GM12873 (cell line): Measurements from ENCODE around the gene SLC6A7.

Source experiments
- TF ChIP-seq, protein P1 (sequence below): IDR thresholded peaks from 2 replicates; pipeline ENCODE4 v1.5.1; 2012; ENCODE audit warnings: low read depth, mild to moderate bottlenecking, moderate library complexity, low read length, control low read depth; ENCODE audit not compliant: insufficient read depth; ENCODE audit errors: missing control alignments

Gene SLC6A7

DNA sequence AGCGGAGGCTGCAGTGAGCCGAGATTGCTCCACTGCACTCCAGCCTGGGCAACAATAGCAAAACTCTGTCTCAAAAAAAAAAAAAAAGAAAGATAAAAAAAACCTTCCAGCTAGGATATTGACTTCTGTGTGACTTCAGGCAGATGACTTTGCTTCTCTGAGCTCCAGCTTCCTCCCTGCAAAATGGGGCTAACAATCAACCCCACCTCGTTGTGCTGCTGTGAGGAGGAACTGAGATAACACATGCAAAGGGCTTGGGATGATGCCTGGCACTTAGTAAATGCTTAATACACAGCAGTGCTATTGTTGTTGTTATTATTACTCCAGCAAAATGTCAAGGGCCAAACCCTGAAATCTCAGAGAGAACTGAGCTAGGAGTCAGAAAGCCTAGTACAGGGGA is 26.8 kb upstream of the SLC6A7 start:
- TF ChIP-seq, protein P1, sequence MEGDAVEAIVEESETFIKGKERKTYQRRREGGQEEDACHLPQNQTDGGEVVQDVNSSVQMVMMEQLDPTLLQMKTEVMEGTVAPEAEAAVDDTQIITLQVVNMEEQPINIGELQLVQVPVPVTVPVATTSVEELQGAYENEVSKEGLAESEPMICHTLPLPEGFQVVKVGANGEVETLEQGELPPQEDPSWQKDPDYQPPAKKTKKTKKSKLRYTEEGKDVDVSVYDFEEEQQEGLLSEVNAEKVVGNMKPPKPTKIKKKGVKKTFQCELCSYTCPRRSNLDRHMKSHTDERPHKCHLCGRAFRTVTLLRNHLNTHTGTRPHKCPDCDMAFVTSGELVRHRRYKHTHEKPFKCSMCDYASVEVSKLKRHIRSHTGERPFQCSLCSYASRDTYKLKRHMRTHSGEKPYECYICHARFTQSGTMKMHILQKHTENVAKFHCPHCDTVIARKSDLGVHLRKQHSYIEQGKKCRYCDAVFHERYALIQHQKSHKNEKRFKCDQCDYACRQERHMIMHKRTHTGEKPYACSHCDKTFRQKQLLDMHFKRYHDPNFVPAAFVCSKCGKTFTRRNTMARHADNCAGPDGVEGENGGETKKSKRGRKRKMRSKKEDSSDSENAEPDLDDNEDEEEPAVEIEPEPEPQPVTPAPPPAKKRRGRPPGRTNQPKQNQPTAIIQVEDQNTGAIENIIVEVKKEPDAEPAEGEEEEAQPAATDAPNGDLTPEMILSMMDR, result no peak

- TF ChIP-seq, protein P1, result no peak
Measured at GRCh38 chr5:150163547-150164059, 26.3 kb upstream of the SLC6A7 start.

DNA sequence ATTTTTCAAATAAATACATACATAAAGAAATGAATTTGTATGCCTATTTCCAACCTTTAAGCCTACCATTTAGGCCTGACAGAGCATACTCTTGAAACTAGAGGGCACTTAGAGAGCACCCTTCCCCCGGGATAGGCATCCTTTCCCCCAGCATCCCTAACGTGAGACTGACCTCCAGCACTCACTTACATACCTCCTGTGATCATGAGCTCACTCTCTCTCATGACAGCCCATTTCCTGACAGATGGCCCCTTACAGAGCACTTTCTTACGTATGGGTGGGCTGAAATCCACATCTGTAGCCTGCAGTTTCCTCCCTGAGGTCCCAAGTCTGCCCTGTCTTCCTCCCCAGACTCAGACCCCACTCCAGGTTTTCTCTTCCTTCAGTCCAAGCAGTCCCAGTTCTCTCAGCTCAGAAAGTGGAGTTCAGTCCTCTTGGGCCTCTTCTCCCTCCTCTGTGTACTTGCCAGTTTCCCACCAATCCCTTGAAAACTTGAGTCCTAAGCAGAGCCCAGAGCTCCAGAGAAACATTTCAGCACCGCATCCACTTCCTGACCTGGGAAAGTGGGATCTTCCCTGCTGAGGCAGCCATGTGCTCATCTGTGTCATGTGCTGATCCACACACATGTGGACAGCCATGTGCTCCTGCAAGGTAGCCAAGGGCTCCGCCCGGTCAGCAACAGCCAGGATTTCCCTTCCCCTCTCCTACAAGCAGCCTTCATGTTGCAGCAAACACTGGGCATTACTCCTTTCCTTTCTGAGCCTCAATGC is 25.5 kb upstream of the SLC6A7 start:
- TF ChIP-seq, protein P1, result no peak

- TF ChIP-seq, protein P1, result no peak
Measured at GRCh38 chr5:150166037-150166649, 23.7 kb upstream of the SLC6A7 start.

GRCh38 chr5:150166650-150167511 is 23.0 kb upstream of the SLC6A7 start, which contains the start of gene CDX1:
Gene CDX1, plus strand, starts transcription at chr5:150166778. Its CDS starts 99 bp downstream, at chr5:150166877.
- TF ChIP-seq, protein P1, result no peak

DNA sequence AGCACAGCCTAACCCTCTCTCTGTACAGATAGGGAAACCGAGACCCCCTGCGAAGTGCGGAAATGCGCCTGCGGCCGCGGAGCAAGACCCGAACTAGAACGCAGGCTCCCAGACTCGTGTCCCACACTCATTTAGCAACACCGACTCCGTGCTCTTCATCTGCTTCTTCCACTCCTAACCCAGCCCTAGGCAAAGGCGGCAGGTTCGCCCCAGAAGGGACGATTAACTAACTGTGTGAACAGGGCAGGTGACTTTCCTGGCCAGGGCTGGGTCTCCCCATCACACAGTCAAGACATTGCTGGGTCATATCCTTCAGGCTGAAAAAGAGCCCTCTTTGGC is 22.4 kb upstream of the SLC6A7 start:
- TF ChIP-seq, protein P1, result no peak

GRCh38 chr5:150167908-150168307 is 22.0 kb upstream of the SLC6A7 start:
- TF ChIP-seq, protein P1, result peak; percentile 22
